GM23338 (cell line): ENCODE data around the gene CDC42EP2. TPM values are rescaled to one million over a fixed set of nuclear protein-coding genes. Genes with fewer than 3 reads are reported as not detected.

Experiments used
- ATAC-seq: fragments of 200-7000 bp; cut with Tn5 transposase; 3 replicates; pipeline ENCODE4 v1.9.1; 2020
- DNase-seq: peaks from one replicate; pipeline ENCODE4 v3.0.0-alpha.2; 2015; ENCODE audit warnings: low spot score
- H2AFZ ChIP-seq: fragments of 200-600 bp; sonication (generic); 2 replicates; pipeline ENCODE4 v1.8.0; 2016; ENCODE audit warnings: antibody characterized with exemption, mild to moderate bottlenecking, moderate library complexity
- H3F3A ChIP-seq: fragments of 200-600 bp; sonication (generic); replicated peaks from 2 replicates; pipeline ENCODE4 v1.8.0; 2017; ENCODE audit warnings: antibody characterized with exemption, mixed run types, low read depth
- H3K27ac ChIP-seq: fragments of 200-600 bp; sonication (generic); 2 replicates; pipeline ENCODE4 v1.6.1; 2016; ENCODE audit warnings: low read depth
- H3K27me3 ChIP-seq: fragments of 200-600 bp; sonication (generic); 2 replicates; pipeline ENCODE4 v1.8.0; 2016; ENCODE audit warnings: mild to moderate bottlenecking, mixed run types, moderate library complexity; ENCODE audit not compliant: insufficient read depth
- H3K36me3 ChIP-seq: fragments of 200-600 bp; sonication (generic); 2 replicates; pipeline ENCODE4 v1.8.0; 2016; ENCODE audit warnings: mild to moderate bottlenecking; ENCODE audit not compliant: insufficient read depth
- H3K4me1 ChIP-seq: fragments of 200-600 bp; sonication (generic); 2 replicates; pipeline ENCODE4 v1.8.0; 2016; ENCODE audit warnings: mild to moderate bottlenecking, moderate library complexity; ENCODE audit not compliant: insufficient read depth
- H3K4me2 ChIP-seq: fragments of 200-600 bp; sonication (generic); 2 replicates; pipeline ENCODE4 v1.7.1; 2017; ENCODE audit warnings: mixed run types
- H3K4me3 ChIP-seq: fragments of 200-600 bp; sonication (generic); 2 replicates; pipeline ENCODE4 v1.6.1; 2016; ENCODE audit warnings: mixed run types
- H3K79me2 ChIP-seq: fragments of 200-600 bp; sonication (generic); replicated peaks from 2 replicates; pipeline ENCODE4 v1.8.0; 2017; ENCODE audit warnings: mild to moderate bottlenecking; ENCODE audit not compliant: insufficient read depth
- H3K9me2 ChIP-seq: fragments of 200-600 bp; sonication (generic); 2 replicates; pipeline ENCODE4 v1.8.0; 2017; ENCODE audit not compliant: insufficient read depth
- H4K20me1 ChIP-seq: fragments of 200-600 bp; sonication (generic); replicated peaks from 2 replicates; pipeline ENCODE4 v1.8.0; 2017; ENCODE audit warnings: mild to moderate bottlenecking; ENCODE audit not compliant: insufficient read depth
- H3K27ac Mint-ChIP-seq: 2 replicates; pipeline ENCODE4 v1.8.0; 2020; ENCODE audit warnings: inconsistent platforms, mild to moderate bottlenecking, moderate library complexity, mixed read lengths
- H3K27me3 Mint-ChIP-seq: 3 replicates; pipeline ENCODE4 v1.8.0; 2022; ENCODE audit warnings: low read depth, mild to moderate bottlenecking, moderate library complexity, mixed read lengths, inconsistent platforms; ENCODE audit not compliant: insufficient read depth, poor library complexity
- H3K36me3 Mint-ChIP-seq: 3 replicates; pipeline ENCODE4 v1.8.0; 2021; ENCODE audit warnings: low read depth, mild to moderate bottlenecking, inconsistent platforms, moderate library complexity, mixed read lengths
- H3K4me1 Mint-ChIP-seq: 3 replicates; pipeline ENCODE4 v1.8.0; 2020; ENCODE audit warnings: mild to moderate bottlenecking, inconsistent platforms, mixed read lengths
- H3K4me3 Mint-ChIP-seq: 3 replicates; pipeline ENCODE4 v1.8.0; 2021; ENCODE audit warnings: moderate library complexity, mild to moderate bottlenecking, inconsistent platforms, mixed read lengths
- H3K9me3 Mint-ChIP-seq: 3 replicates; pipeline ENCODE4 v1.8.0; 2020; ENCODE audit warnings: moderate library complexity, mild to moderate bottlenecking, inconsistent platforms, mixed read lengths
- CREB1 ChIP-seq: fragments of 250-450 bp; sonication (Bioruptor Pico); IDR thresholded peaks from 2 replicates; pipeline ENCODE4 v1.5.0; 2020; ENCODE audit warnings: low read depth, mild to moderate bottlenecking, moderate library complexity
- CTCF ChIP-seq, 2 experiments: fragments of 200-600 bp in 1 of 2; sonication (generic) in 1 of 2; conservative IDR thresholded peaks; 2 replicates each; pipeline versions ENCODE4 v1.5.1 to v1.6.1; 2016 to 2017; ENCODE audit warnings: antibody characterized with exemption in 2 of 2, low read depth in 2 of 2, mild to moderate bottlenecking in 2 of 2, moderate library complexity in 1 of 2
- ETS1 ChIP-seq: IDR thresholded peaks from 2 replicates; pipeline ENCODE4 v1.6.1; 2016; ENCODE audit warnings: antibody characterized with exemption
- EZH2 ChIP-seq: fragments of 200-600 bp; sonication (generic); IDR thresholded peaks from one replicate; pipeline ENCODE4 v1.8.0; 2017; ENCODE audit warnings: antibody characterized with exemption, mild to moderate bottlenecking, low read depth; ENCODE audit not compliant: unreplicated experiment
- EZH2phosphoT487 ChIP-seq: fragments of 200-600 bp; sonication (generic); IDR thresholded peaks from one replicate; pipeline ENCODE4 v1.8.1; 2018; ENCODE audit warnings: antibody characterized with exemption; ENCODE audit not compliant: unreplicated experiment
- JUNB ChIP-seq: IDR thresholded peaks from one replicate; pipeline ENCODE4 v1.6.1; 2016; ENCODE audit warnings: antibody characterized with exemption; ENCODE audit not compliant: unreplicated experiment
- NANOG ChIP-seq: IDR thresholded peaks from 2 replicates; pipeline ENCODE4 v1.6.1; 2016; ENCODE audit warnings: antibody characterized with exemption, borderline replicate concordance
- POLR2AphosphoS5 ChIP-seq: IDR thresholded peaks from 2 replicates; pipeline ENCODE4 v1.6.1; 2016; ENCODE audit warnings: antibody characterized with exemption, low read depth
- REST ChIP-seq: IDR thresholded peaks from one replicate; pipeline ENCODE4 v1.6.1; 2018; ENCODE audit warnings: antibody characterized with exemption; ENCODE audit not compliant: unreplicated experiment
- STAT1 ChIP-seq: IDR thresholded peaks from one replicate; pipeline ENCODE4 v1.6.1; 2016; ENCODE audit warnings: antibody characterized with exemption; ENCODE audit not compliant: unreplicated experiment
- ZNF114 ChIP-seq: fragments of 250-450 bp; sonication (Bioruptor Pico); IDR thresholded peaks from 2 replicates; pipeline ENCODE4 v1.5.0; 2020; ENCODE audit warnings: mild to moderate bottlenecking, moderate library complexity
- ZNF331 ChIP-seq: fragments of 250-450 bp; sonication (Bioruptor Pico); IDR thresholded peaks from 2 replicates; pipeline ENCODE4 v1.5.0; 2020; ENCODE audit warnings: low read depth, mild to moderate bottlenecking, moderate library complexity
- ZNF462 ChIP-seq: fragments of 250-450 bp; sonication (Bioruptor Pico); IDR thresholded peaks from 2 replicates; pipeline ENCODE4 v1.5.0; 2020; ENCODE audit warnings: mild to moderate bottlenecking, moderate library complexity
- polyA plus RNA-seq: library from polyadenylated mRNA; unstranded; fragments of >200 nt; fragmentation: Nextera tagmentation; extraction: Ambion mirVana; gene quantifications from 2 replicates; pipeline ENCODE4 v1.2.1, GENCODE V29; 2016
- total RNA-seq: library from RNA; depleted of rRNA; stranded (reverse); fragments of >200 nt; shearing (Covaris generic); gene quantifications from 2 replicates; pipeline ENCODE4 v1.2.3, GENCODE V29; 2014

The CDC42EP2 gene
- total and polyA plus RNA-seq, 2 experiments from 2014 or later, result 18.2 to 19.0 TPM

- Histone ChIP-seq H3K27me3 (no peaks in the 10 kb centered on the region), H3K4me3 (no peak overlapping the region), H3K9me2 (no peaks in the 10 kb centered on the region), H3K79me2 (no peaks in the 10 kb centered on the region), H3K27ac (no peak overlapping the region), H3K36me3 (no peaks in the 10 kb centered on the region), H2AFZ (no peak overlapping the region), H3K4me1 (peaks cover 14% of the 10 kb centered on the region), H3K4me2 (no peak overlapping the region), H3F3A (0 out of 2 replicates have a peak, but pooled peaks cover 2% of the 10 kb centered on the region), H4K20me1 (no peaks in the 10 kb centered on the region; the same call in 1 of the 2 replicates)
- TF ChIP-seq ZNF114 (CRISPR knock-in tag) (no peak), JUNB (no peak), EZH2phosphoT487 (no peak), ZNF331 (CRISPR knock-in tag) (no peak), NANOG (no peak), EZH2 (no peak), CTCF (conservative IDR thresholded peaks at IDR 0.05; ENCODE audit: low read depth in 2 of 2) (no peak), CREB1 (no peak), REST (no peak), ZNF462 (no peak), STAT1 (no peak), ETS1 (no peak), POLR2AphosphoS5 (no peak)
- H3K4me1 Mint-ChIP-seq, result peaks cover 16% of the 10 kb centered on the region
- peaks cover 14% of the 10 kb centered on the region for H3K36me3 Mint-ChIP-seq
- H3K4me3 Mint-ChIP-seq, result no peak overlapping the region
- no peak for ATAC-seq
- no peak for DNase-seq
- no peaks in the 10 kb centered on the region; the same call in 2 of the 3 replicates for H3K9me3 Mint-ChIP-seq
- H3K27me3 Mint-ChIP-seq, result peaks cover 22% of the 10 kb centered on the region
- no peak overlapping the region for H3K27ac Mint-ChIP-seq
These were observed 10.1 kb upstream of the CDC42EP2 start for GRCh38 chr11:65304613-65305012.
